Activated naive CD4-positive, alpha-beta T cell treated with anti-CD3 and anti-CD28 coated beads, Interleukin-2, amount 10 ng/mL, durations not matched to agents 7 days and 5 days (primary cell): ENCODE data around the gene PSMA3.

Source experiments
- CTCF ChIA-PET: fragments of 350-600 bp; sonication (Branson Sonifier 250); formaldehyde crosslinking; loops from one replicate; lab custom pipeline; 2021; ENCODE audit warnings: antibody characterized with exemption; lab: Charles Lee
- DNase-seq: peaks from one replicate; pipeline ENCODE4 v3.0.0-alpha.2; 2020
- H3K27ac Mint-ChIP-seq: one replicate; pipeline ENCODE4 v1.8.0; 2021; ENCODE audit warnings: mild to moderate bottlenecking, moderate library complexity, mixed read lengths
- H3K27me3 Mint-ChIP-seq: one replicate; pipeline ENCODE4 v1.8.0; 2021; ENCODE audit warnings: mild to moderate bottlenecking, mixed read lengths
- H3K36me3 Mint-ChIP-seq: one replicate; pipeline ENCODE4 v1.8.0; 2021; ENCODE audit warnings: mixed read lengths
- H3K4me1 Mint-ChIP-seq: one replicate; pipeline ENCODE4 v1.8.0; 2021; ENCODE audit warnings: mixed read lengths
- H3K4me3 Mint-ChIP-seq: one replicate; pipeline ENCODE4 v1.8.0; 2021; ENCODE audit warnings: mild to moderate bottlenecking, moderate library complexity, mixed read lengths
- H3K9me3 Mint-ChIP-seq: one replicate; pipeline ENCODE4 v1.8.0; 2021; ENCODE audit warnings: mixed read lengths

The PSMA3 gene

GRCh38 chr14:58244556-58245387 is at the start of gene PSMA3:
Gene PSMA3 (plus strand): TSS chr14:58244843. CDS start chr14:58244921, 78 bp downstream.
- Mint-ChIP-seq H3K4me3 (peak within 1 kb of the TSS; percentile 92), H3K27ac (peak within 1 kb of the TSS; percentile 98), H3K4me1 (peaks cover 42% of the 10 kb centered on the region), H3K27me3 (peaks cover 4% of the 10 kb centered on the region), H3K9me3 (no peaks in the 10 kb centered on the region), H3K36me3 (peaks cover 22% of the 10 kb centered on the region)
- CTCF ChIA-PET, result interaction anchor here (1.1 kb wide), 1 partner anchor 53 kb away, joined by 3 read pairs; the partner anchor contains the start of gene ARID4A
- peak; percentile 98 for DNase-seq

GRCh38 chr14:58196198-58196597 is 48.4 kb upstream of the PSMA3 start:
- Mint-ChIP-seq H3K36me3 (no peaks in the 10 kb centered on the region), H3K4me1 (peaks cover 18% of the 10 kb centered on the region), H3K27ac (no peak overlapping the region), H3K9me3 (no peaks in the 10 kb centered on the region), H3K27me3 (peaks cover 4% of the 10 kb centered on the region), H3K4me3 (no peak overlapping the region)
- DNase-seq, result no peak
- CTCF ChIA-PET, result no interaction called here

- CTCF ChIA-PET, result no interaction called here
- Mint-ChIP-seq H3K4me3 (no peak overlapping the region), H3K4me1 (peaks cover 28% of the 10 kb centered on the region), H3K9me3 (no peaks in the 10 kb centered on the region), H3K36me3 (peaks cover 1% of the 10 kb centered on the region), H3K27ac (no peak overlapping the region), H3K27me3 (peaks cover 4% of the 10 kb centered on the region)
- no peak for DNase-seq
Observed at GRCh38 chr14:58198086-58198485, 46.6 kb upstream of the PSMA3 start.

- peaks cover 28% of the 10 kb centered on the region for H3K4me1 Mint-ChIP-seq
- peaks cover 4% of the 10 kb centered on the region for H3K27me3 Mint-ChIP-seq
- H3K4me3 Mint-ChIP-seq, result peak within 1 kb of the TSS; percentile 94
- H3K9me3 Mint-ChIP-seq, result no peaks in the 10 kb centered on the region
- H3K27ac Mint-ChIP-seq, result peak within 1 kb of the TSS; percentile 96
- peaks cover 7% of the 10 kb centered on the region for H3K36me3 Mint-ChIP-seq
- CTCF ChIA-PET, result interaction anchor here (1.0 kb wide), 1 partner anchor 25 kb away, joined by 5 read pairs; no protein-coding TSS in a partner anchor
- DNase-seq, result peak; percentile 88
Observed at GRCh38 chr14:58199726-58200479, 44.7 kb upstream of the PSMA3 start, which contains the start of gene ACTR10. Gene ACTR10 (plus strand): TSS chr14:58200149. CDS start chr14:58200218, 69 bp downstream.

- Mint-ChIP-seq H3K4me1 (peaks cover 28% of the 10 kb centered on the region), H3K4me3 (peak overlapping the region; percentile 94), H3K36me3 (peaks cover 7% of the 10 kb centered on the region), H3K9me3 (no peaks in the 10 kb centered on the region), H3K27ac (peak overlapping the region; percentile 96), H3K27me3 (peaks cover 3% of the 10 kb centered on the region)
- CTCF ChIA-PET, result no interaction called here
- DNase-seq, result no peak
Observed at GRCh38 chr14:58200480-58200841, 44.2 kb upstream of the PSMA3 start.

- DNase-seq, result no peak
- peaks cover 7% of the 10 kb centered on the region for H3K36me3 Mint-ChIP-seq
- H3K27ac Mint-ChIP-seq, result peak overlapping the region; percentile 96
- H3K9me3 Mint-ChIP-seq, result no peaks in the 10 kb centered on the region
- H3K4me1 Mint-ChIP-seq, result peaks cover 28% of the 10 kb centered on the region
- CTCF ChIA-PET, result no interaction called here
- no peaks in the 10 kb centered on the region for H3K27me3 Mint-ChIP-seq
- H3K4me3 Mint-ChIP-seq, result peak overlapping the region; percentile 94
Observed at GRCh38 chr14:58200846-58201245, 43.8 kb upstream of the PSMA3 start.

- CTCF ChIA-PET, result interaction anchor here (0.9 kb wide), 1 partner anchor 14 kb away, joined by 3 read pairs; no protein-coding TSS in a partner anchor
- no peak overlapping the region for H3K4me3 Mint-ChIP-seq
- H3K4me1 Mint-ChIP-seq, result no peaks in the 10 kb centered on the region
- no peak for DNase-seq
- H3K36me3 Mint-ChIP-seq, result peaks cover 28% of the 10 kb centered on the region
- H3K27ac Mint-ChIP-seq, result no peak overlapping the region
- H3K9me3 Mint-ChIP-seq, result no peaks in the 10 kb centered on the region
- no peaks in the 10 kb centered on the region for H3K27me3 Mint-ChIP-seq
Observed at GRCh38 chr14:58213176-58213575, 31.5 kb upstream of the PSMA3 start.

- peaks cover 26% of the 10 kb centered on the region for H3K36me3 Mint-ChIP-seq
- H3K4me3 Mint-ChIP-seq, result no peak overlapping the region
- H3K4me1 Mint-ChIP-seq, result no peaks in the 10 kb centered on the region
- CTCF ChIA-PET, result no interaction called here
- DNase-seq, result no peak
- no peak overlapping the region for H3K27ac Mint-ChIP-seq
- H3K27me3 Mint-ChIP-seq, result no peaks in the 10 kb centered on the region
- H3K9me3 Mint-ChIP-seq, result no peaks in the 10 kb centered on the region
Observed at GRCh38 chr14:58215191-58215914, 29.3 kb upstream of the PSMA3 start.

- no peak overlapping the region for H3K4me3 Mint-ChIP-seq
- no peak overlapping the region for H3K27ac Mint-ChIP-seq
- peaks cover 27% of the 10 kb centered on the region for H3K36me3 Mint-ChIP-seq
- no peaks in the 10 kb centered on the region for H3K4me1 Mint-ChIP-seq
- CTCF ChIA-PET, result interaction anchor here (0.7 kb wide), 1 partner anchor 75 kb away, joined by 4 read pairs; no protein-coding TSS in a partner anchor
- H3K27me3 Mint-ChIP-seq, result no peaks in the 10 kb centered on the region
- no peak for DNase-seq
- no peaks in the 10 kb centered on the region for H3K9me3 Mint-ChIP-seq
Observed at GRCh38 chr14:58216544-58216943, 28.1 kb upstream of the PSMA3 start.

- H3K27ac Mint-ChIP-seq, result peak overlapping the region; percentile 45
- H3K4me1 Mint-ChIP-seq, result no peaks in the 10 kb centered on the region
- H3K27me3 Mint-ChIP-seq, result no peaks in the 10 kb centered on the region
- CTCF ChIA-PET, result interaction anchor here (0.8 kb wide), 1 partner anchor 14 kb away, joined by 3 read pairs; no protein-coding TSS in a partner anchor
- H3K9me3 Mint-ChIP-seq, result no peaks in the 10 kb centered on the region
- DNase-seq, result no peak
- peaks cover 12% of the 10 kb centered on the region for H3K36me3 Mint-ChIP-seq
- no peak overlapping the region for H3K4me3 Mint-ChIP-seq
Observed at GRCh38 chr14:58227096-58227819, 17.4 kb upstream of the PSMA3 start.

- H3K9me3 Mint-ChIP-seq, result no peaks in the 10 kb centered on the region
- no peaks in the 10 kb centered on the region for H3K27me3 Mint-ChIP-seq
- H3K4me1 Mint-ChIP-seq, result peaks cover 17% of the 10 kb centered on the region
- H3K36me3 Mint-ChIP-seq, result peaks cover 1% of the 10 kb centered on the region
- no peak overlapping the region for H3K4me3 Mint-ChIP-seq
- DNase-seq, result no peak
- no peak overlapping the region for H3K27ac Mint-ChIP-seq
- CTCF ChIA-PET, result no interaction called here
Observed at GRCh38 chr14:58238252-58239243, 6.1 kb upstream of the PSMA3 start.

GRCh38 chr14:58239244-58240195 is 5.1 kb upstream of the PSMA3 start:
- no peaks in the 10 kb centered on the region for H3K9me3 Mint-ChIP-seq

More at GRCh38 chr14:58239244-58240195, 5.1 kb upstream of the PSMA3 start:
- Mint-ChIP-seq H3K36me3 (peaks cover 1% of the 10 kb centered on the region), H3K27me3 (peaks cover 1% of the 10 kb centered on the region), H3K4me1 (peaks cover 23% of the 10 kb centered on the region), H3K4me3 (no peak overlapping the region), H3K27ac (no peak overlapping the region)
- peak; percentile 84 for DNase-seq
- CTCF ChIA-PET, result no interaction called here
